ENCODE data around the gene CYP21A2.
"Not testable (repeated sequence)": the region's sequence is repeated elsewhere in the genome, so short reads cannot be mapped to it uniquely, and the experiment has no call there.

CYP21A2 gene

DNA sequence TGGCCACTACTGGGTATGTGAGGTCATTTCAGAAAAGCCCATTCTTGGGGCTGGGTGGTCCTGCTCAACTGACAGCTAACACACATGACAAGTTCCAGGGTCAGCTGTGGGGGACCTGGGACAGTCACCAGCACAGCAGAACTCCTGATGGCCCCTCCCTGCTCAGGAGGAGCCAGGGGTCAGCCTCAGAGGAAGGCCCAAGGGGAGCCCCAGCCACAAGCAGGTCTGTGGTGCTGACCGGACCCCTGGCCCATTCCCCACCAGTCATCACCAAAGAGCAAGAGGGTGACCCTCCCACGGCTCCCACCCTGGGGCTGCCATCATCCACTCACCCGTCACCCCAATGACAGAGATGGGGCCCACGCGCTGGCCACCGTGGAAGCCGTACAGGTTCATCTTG lies 18.0 kb downstream of the CYP21A2 start:
- no peak for DNase-seq

DNA sequence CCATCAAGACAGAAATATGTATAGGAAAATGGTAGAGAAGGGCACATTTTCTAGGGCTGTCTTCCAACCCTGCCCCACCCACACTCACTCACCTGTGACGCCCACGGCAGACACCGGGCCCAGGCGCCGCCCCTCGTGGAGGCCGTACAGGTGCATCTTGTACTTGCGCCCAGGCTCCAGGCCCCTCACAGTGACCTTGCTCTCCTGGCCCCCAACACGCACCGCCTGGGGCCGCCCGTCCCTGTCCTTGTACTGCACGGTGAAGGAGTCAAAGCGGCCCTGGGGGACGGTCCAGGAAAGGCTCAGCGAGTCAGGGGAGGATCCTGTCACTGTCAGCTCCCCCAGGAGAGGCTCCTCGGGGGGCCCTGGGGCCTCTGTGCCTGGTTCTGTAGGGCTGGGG lies 19.8 kb downstream of the CYP21A2 start:
- no peak for DNase-seq

DNA sequence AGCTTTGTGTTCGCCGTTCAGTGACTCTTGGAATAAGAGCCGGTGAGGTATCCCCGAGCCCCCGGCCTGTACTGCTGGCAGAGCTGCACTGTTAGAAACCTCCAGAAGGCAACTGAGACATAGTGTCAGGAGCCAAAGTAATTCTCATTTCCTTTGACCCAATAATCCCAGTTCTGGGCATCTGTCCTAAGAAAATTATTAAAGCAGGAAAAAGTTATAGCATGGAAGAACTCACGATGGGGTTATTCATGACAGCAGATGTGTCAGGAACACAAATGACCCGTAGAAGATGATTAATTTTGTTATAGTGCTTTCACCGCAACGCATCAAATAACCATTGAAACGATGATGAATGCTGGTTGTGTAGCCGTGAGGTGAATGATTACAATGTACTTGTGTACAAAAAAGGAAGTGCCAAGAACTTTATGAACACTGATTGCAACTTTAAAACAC lies 20.3 kb downstream of the CYP21A2 start:
- no peak for DNase-seq

DNA sequence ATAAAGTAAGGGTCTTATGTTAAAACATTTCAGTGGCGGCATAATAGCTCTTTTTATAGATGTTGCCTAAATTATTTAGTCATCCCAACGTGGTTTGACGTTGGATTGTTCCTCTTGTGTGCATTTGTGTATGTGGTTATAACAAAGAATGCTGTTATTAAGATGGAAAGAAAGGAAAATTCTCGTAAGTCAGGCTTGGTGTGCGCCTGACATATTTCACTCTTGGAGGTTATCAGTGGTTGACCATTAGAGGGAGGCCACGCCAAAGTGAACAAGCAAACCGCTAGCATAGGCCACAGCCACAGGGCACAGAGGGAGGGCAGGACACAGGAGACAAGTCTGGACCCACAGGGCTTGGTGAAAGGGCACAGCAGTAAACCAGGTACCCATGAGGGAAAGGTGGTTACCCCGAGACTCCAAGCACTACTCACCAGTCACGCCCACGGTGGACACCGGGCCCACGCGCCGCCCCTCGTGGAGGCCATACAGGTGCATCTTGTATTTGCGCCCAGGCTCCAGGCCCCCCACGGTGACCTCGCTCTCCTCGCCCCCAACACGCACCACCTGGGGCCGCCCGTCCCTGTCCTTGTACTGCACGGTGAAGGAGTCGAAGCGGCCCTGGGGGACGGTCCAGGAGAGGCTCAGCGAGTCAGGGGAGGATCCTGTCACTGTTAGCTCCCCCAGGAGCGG lies 22.9 kb downstream of the CYP21A2 start:
- no peak for DNase-seq

DNA sequence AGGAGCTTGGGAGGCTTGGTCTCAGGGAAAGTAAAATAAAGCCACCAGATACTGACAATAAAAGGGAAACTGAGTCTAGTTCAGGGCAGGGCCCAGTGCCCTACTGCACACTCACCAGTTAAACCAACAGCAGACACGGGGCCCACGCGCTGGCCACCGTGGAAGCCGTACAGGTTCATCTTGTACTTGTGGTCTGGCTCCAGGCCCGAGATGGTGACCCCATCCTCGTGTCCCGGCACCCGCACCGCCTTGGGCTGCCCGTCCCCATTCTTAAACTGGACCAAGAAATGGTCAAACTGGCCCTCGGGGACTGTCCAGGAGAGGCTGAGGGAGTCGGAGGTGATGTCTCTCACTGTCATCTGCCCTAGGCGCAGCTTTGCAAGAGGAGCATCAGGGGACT lies 26.5 kb downstream of the CYP21A2 start:
- DNase-seq: no peak

DNA sequence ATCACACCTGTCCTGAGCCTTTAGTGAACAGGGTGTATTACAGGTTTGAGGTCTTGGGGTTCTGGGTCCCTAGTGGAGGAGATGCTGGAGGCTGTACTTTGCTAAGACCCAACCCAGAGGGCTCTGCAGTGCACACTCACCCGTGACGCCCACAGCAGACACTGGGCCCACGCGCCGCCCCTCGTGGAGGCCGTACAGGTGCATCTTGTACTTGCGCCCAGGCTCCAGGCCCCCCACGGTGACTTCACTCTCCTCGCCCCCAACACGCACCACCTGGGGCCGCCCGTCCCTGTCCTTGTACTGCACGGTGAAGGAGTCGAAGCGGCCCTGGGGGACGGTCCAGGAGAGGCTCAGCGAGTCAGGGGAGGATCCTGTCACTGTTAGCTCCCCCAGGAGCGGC lies 29.3 kb downstream of the CYP21A2 start:
- not testable (repeated sequence) for DNase-seq

DNA sequence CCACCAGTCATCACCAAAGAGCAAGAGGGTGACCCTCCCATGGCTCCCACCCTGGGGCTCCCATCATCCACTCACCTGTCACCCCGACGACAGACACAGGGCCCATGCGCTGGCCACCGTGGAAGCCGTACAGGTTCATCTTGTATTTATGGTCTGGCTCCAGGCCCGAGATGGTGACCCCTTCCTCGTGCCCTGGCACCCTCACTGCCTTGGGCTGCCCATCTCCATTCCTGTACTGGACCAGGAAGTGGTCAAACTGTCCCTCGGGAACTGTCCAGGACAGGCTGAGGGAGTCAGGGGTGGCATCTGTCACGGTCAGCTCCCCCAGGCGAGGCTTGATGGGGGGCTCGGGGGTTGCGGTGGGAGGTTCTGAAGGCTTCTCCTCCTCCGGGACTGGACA lies 30.1 kb downstream of the CYP21A2 start:
- not testable (repeated sequence) for DNase-seq

DNA sequence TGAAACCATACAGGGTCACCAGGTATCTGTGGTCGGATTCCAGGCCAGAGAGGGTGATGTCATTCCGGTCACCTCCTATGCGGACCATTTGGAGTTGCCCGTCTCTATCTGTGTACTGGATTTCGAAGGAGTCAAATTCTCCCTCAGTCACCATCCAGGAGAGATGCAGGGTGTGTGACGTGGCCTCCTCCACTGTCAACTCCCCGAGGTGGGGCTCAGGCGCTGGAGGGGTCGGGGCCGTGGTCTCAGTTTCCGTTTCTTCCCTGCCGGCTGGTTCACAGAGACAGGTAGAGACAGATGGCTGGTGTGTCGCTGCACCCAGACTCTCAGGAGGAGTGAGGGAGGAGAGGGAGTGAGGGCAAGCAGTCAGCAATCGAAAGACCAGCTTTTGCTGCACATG lies 30.7 kb downstream of the CYP21A2 start:
- DNase-seq: no peak

DNA sequence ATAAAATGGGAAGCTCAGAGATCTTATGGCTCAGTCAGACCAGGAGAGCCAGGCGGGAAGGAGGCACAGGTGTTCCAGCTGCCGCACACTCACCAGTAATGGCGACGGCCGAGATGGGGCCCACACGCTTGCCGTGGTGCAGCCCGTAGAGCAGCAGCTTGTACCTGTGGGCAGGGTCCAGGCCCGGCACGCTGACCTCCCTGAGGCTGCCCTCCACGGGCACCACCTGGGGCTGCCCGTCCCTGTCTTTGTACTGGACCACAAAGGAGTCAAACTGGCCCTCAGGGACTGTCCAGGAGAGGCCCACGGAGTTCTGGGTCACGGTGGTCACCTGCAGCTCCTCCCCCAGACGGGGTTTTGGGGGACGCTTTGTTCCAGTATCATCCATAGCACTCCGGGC lies 31.2 kb downstream of the CYP21A2 start:
- no peak for DNase-seq

DNA sequence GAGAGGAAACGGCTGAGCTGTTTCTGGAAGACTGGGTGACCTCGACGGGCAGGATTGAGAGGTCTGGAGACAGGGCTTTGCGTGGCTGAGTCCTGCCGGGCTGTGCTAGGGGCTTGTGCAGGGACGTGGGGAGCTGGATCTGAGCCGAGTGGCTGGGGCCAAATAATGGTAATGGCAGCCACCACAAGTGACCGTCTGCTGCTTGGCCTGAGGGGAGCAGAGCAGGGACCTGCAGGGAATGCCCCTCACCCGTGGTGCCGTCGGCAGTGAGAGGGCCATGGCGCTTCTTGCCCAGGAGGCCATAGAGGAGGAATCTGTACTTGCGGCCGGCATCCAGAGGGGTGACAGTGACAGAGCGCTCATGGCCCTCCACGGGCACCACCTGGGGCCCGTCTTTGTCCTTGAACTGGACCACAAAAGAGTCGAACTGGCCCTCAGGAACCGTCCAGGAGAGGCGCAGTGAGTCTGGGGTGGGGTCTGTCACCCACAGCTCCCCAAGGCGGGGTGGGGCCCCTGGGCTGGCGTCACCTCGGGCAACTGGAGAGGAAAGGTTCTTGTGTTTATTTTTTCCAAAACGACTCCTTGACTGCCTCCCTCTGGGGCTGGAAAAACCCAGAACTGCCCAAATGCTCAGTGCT lies 31.8 kb downstream of the CYP21A2 start:
- DNase-seq: no peak

DNA sequence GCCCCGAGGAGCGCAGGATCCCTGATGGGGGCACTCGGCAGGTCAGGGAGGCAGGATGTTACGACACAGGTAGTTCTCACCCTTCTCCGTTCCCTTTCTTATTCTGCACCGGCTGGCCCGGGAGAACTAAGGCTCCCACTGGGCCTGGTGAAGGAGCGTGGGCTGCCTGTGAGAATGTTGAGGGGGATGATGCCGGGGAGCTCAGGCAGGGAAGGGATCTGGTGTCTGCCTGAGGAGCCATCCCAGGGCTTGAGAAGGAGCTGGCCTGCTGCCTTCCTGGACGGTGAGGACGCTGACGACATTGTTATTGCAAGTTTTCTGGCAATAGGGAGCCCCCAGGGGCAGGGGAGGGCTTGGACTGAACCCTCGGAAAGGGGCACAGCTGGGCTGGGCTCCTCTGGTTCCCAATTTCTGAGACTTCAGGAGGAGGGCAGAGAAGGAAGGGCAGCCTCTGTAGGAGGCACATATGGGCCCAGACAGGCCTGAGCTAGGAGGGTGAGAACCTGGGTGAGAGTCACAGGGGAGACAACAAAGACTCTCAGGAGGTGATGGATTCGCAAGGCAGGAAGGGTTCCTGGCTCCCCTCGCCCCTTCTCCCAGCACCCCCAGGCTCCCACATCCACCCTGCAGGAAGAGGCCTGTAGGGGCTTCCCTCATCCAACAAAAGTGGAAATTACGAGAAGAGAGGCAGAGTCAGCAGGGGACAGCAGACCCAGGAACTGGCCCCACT lies 32.8 kb downstream of the CYP21A2 start:
- DNase-seq: no peak

DNA sequence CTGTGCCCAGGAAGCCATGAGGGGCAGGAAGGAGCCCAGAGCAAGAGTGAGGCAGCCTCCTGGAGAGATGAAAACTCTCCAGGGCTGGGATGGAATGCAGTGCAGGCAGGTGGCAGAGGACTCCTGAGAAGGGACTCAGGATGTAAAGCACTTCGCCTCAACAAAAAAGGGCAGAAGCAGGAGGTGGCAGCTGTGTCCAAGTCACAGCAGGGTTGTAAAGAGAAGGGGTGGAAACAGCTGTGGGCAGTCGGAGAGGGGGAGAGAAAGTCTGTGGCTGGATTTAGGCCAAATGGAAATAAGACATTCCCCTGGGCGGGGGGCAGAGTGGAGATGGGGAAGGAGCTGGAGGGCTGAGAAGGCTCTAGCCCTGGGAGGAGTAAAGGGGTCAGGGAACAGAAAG lies 34.9 kb downstream of the CYP21A2 start:
- no peak for DNase-seq

DNA sequence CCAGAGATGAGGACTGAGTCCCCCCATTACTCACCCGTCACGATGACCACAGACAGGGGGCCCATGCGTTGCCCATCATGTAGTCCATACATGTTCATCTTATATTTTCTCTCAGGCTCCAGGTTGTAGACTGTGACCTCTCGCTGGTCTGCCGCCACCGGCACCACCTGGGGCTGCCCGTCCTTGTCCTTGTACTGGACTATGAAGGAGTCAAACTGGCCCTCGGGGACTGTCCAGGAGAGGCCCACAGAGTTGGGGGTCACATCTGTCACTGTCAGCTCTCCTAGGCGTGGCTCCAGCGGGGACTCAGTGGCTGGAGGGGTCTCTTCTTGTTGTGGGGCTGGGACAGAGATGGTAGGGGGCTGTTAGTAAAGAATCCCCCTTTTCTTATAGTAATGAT lies 35.4 kb downstream of the CYP21A2 start:
- no peak for DNase-seq

DNA sequence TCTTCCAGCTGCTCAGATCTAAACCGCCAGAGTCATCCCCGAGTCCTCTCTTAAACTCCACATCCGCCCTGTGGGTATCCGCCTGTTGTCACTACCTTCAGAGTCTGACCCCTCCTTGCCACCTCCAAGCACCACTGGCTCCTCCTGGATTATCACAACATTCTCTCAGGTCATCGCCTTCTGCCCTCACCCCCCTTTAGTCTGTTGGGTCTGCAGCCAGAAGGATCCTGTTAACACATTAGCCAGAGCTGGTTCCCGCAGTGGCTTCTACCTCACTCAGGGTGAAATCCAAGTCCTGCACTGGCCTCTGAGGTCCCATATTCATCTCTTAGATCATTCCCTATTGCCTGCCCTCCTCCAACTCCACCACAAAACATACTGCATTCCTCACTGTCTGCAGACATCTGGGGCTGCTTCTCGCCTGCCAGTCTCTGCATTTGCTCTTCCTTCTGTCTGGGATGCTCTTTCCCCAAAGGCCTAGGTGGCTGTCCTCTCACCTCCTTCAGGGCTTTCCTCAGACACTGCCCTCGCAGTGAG lies 36.8 kb downstream of the CYP21A2 start:
- no peak for DNase-seq

DNA sequence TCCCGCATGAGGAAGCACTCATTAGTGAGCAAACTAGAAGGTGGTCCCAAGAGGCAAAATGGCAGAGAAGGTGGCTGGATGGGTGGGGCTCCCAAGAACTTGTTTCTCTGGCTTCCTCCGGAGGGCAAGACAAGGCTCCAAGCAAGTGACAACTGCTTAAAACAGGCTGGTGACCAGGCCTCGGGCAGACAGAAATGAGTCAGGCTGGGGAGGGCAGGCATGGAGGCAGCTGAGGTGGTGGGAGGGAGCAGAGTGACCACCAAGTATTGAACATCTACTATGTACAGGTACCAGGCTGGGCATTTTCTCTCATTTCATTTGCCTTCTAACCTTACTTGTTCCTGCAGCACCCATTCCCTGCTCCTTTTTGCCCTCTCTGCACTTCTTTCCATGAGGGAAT lies 37.6 kb downstream of the CYP21A2 start:
- DNase-seq: no peak

DNA sequence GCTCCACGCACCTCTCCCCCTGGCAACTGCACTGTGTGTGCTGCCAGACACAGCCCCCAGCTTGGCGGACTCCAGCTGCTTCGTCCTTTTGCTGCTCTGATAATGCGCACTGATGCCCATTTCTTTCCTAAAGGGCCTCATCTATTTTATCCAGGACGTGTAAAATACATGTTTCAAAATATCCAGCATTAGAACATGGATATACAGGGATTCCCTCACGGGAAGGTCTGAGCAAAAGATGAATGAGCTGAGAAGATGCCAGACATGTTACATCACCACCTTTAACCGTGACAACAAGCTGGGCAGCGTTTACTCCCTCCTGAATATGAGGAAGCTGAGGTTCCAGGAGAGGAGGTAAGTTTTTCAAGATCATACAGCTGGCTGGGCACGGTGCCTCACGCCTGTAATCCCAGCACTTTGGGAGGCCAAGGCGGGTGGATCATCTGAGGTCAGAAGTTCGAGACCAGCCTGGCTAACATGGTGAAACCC lies 38.1 kb downstream of the CYP21A2 start:
- no peak for DNase-seq

DNA sequence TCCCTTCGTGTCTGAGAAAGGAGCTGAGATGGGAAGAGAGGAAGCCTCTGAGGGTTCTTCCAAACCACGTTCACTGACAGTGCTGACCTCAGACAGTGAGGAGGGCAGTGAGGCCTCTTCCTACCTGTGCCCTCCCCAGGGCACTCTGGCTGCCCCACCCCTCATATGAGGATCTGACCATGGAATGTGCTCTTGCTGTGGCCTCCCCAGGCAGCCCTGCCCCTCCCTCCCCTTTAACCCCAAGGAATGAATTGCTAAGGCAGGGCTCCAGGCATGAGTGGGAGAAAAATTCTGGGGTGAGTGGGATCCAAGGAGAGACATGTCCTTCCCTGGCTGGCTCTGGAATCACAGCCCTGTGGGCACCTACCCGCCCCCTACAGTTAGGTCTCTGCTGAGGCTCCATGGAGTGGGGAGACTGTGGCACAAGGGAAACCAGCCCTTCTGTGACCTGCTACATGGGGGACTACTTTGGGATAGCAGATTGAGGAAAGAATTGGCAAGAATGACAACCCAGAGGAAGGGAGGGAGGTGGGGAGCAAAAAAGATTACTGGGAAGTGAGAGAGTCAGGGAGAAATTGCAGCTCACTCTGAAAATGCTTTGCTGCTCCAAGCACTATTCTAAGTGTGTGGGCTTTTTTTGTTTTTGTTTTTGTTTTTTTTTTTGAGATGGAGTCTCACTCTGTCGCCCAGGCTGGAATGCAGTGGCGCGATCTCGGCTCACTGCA lies 41.5 kb downstream of the CYP21A2 start:
- no peak for DNase-seq

DNA sequence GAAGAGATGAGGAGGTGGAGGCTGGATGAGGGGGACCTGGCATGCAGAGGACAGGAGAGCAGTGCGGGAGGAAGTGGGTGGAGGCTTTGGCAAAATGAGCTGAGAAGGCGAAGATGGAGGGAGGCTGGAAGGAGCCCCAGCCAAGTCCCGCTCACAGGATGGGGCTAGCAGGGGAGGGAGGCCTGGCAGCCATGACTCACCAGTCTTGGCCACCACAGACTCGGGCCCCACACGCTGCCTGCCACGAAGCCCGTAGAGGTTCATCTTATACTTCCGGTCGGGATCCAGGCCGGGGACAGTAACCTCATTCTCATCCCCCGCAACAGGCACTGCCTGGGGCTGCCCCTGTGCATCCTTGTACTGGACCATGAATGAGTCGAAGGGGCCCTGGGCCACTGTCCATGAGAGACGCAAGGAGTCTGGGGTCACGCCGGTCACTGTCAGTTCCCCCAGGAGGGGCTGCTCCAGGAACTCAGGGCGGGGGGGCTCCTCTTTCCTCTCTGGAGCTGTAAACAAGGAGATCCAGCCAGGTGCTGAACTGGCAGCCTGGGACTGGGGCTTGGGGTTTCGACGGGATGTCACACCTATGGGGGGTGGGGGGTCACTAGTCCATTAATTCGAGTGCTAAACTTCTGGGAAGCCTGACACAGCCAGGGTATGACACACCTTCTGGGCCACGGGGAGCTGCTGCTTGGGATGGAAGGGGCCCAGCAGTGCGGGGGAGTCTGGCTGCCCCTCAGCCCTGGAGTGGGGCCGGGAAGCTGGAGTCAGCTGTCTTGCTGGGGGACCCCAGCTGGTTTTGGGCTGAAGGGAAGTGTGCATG lies 43.2 kb downstream of the CYP21A2 start:
- no peak for DNase-seq

DNA sequence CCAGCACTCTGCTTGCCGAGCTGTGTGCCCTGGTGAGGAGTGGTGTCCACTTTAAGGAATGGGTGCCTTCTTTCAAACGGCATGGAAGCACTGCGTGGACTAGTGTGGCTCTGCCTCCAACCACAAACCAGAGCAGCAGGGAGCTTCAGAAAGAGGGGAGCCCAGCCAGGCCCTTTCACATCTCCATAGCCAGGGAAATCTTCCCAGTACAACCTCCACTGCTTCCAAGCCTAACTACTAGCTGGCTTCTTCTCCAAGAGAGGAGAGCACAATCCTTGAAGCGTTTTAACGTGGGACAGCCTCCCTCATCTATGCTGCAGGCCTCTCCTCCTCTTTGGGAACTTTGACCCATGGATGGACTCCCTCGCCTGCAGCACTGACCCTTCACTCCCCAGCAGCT lies 44.3 kb downstream of the CYP21A2 start:
- DNase-seq: no peak

DNA sequence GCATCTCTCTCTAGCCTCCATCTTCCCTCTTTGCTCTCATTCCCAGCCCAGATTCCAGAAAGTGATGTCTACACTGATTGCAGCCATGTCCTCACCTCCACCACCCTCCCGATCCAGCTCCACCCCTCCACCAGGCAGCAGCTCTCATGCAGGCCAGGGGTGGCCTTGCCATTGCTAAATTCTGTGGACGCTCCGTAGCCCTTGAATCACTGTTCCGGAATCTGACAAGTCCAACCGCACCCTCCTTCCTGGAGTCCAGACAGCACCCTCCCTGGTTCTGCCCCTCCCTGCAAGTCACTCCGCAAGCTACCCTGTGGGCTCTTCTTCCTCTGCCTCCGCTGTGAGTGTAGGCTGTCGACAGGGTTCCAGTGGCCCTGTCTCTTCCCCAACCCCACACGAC lies 44.7 kb downstream of the CYP21A2 start:
- no peak for DNase-seq

DNA sequence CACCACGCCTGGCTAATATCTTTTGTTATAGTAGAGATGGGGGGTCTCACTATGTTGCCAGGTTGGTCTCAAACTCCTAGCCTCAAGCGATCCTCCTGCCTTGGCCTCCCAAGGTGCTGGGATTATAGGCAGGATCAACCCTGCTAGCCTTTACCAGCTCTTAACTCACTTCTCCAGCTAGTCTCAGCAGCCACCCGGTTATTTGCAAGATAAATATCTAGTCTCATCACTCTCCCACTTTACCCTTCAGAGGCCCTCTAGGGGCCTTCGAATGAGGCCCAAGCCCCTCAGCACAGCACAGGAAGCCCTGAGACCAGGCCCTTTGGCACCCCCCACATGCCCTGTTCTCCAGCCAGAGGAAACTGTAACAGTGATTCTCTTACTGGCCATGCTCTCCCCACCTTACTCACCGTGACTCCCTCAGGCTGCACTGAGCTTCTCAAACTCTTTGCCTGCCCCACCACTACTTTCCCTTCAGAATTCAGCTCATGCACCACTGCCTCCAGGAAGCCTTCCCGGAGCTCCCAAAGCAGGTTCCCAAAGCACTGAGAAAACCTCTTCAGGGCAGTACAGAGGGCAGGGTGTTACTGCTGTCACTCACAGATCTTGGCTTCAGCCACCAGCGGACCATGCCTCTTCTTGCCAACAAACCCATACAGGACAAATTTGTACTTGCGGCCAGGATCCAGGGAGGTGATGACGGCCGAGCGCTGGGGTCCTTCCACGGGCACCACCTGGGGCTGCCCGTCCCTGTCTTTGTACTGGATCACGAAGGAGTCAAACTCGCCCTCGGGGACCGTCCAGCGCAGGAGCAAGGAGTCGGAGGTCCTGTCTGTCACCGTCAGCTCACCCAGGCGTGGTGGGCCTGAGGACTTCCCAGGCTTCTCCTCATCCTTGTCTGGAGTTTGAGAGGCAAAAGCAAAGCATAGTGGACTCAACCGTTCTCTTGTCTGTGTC lies 45.9 kb downstream of the CYP21A2 start:
- DNase-seq: no peak
